Measurements from ENCODE around the gene FCSK.

FCSK gene

GRCh38 chr16:70437582-70438557 lies 16.5 kb upstream of the FCSK start (continued):
- TF ChIP-seq ZNF664 (tag by site-specific recombination; IDR thresholded peaks at IDR 0.05) (no peak), ZBTB17 (tag by site-specific recombination; IDR thresholded peaks at IDR 0.05) (peak; percentile 66), TSHZ1 (tag by site-specific recombination; IDR thresholded peaks at IDR 0.05; ENCODE audit: borderline replicate concordance) (no peak), SP2 (tag by site-specific recombination; IDR thresholded peaks at IDR 0.05) (peak; percentile 41), ZNF354C (tag by site-specific recombination; IDR thresholded peaks at IDR 0.05; ENCODE audit: borderline replicate concordance, low read depth) (no peak), SCRT2 (tag by site-specific recombination; IDR thresholded peaks at IDR 0.05) (no peak), ZNF132 (tag by site-specific recombination; IDR thresholded peaks at IDR 0.05; ENCODE audit: borderline replicate concordance) (no peak), ZNF155 (tag by site-specific recombination; IDR thresholded peaks at IDR 0.05) (no peak), ZNF133 (tag by site-specific recombination; IDR thresholded peaks at IDR 0.05) (0 out of 2 replicates have a peak, but pooled peaks have one; percentile 13), YY2 (tag by site-specific recombination; IDR thresholded peaks at IDR 0.05) (no peak)

GRCh38 chr16:70438585-70438968 lies 15.8 kb upstream of the FCSK start:
- Histone ChIP-seq H3K36me3 (ENCODE audit: control insufficient read depth in 2 of 2, insufficient read depth in 1 of 2, low read length in 2 of 2) (peaks cover 0 to 13% of the 10 kb centered on the region in 2 experiments; a peak in 1 of 3 replicates), H3K9me3 (ENCODE audit: control insufficient read depth, insufficient read depth, low read depth, low read length) (no peaks in the 10 kb centered on the region), H3K4me1 (ENCODE audit: control insufficient read depth, insufficient read depth, low read length) (peaks cover 7% of the 10 kb centered on the region), H3K4me3 (ENCODE audit: low read depth, low read length) (peak overlapping the region; percentile 52), H3K27ac (ENCODE audit: extremely low read depth, low read depth, low read length) (peak overlapping the region; percentile 71; the same call in 1 of the 2 replicates)
- CTCF ChIA-PET: interaction anchor here (1.0 to 2.2 kb wide), 2 partner anchors 15 to 44 kb away, joined by 3 to 9 read pairs; partner anchors contain the start of gene FCSK
- POLR2A ChIA-PET: interaction anchor here (0.5 to 6.0 kb wide), 9 partner anchors 8 to 58 kb away, joined by 3 to 31 read pairs (median 4); partner anchors contain the start of gene FCSK
- TF ChIP-seq ZNF449 (tag by site-specific recombination; IDR thresholded peaks at IDR 0.05) (no peak), GFI1B (tag by site-specific recombination; IDR thresholded peaks at IDR 0.05) (no peak), ZNF274 (IDR thresholded peaks at IDR 0.05; ENCODE audit: low read length) (no peak), ZNF274 (tag by site-specific recombination; IDR thresholded peaks at IDR 0.05; ENCODE audit: borderline replicate concordance) (no peak), ZBTB20 (tag by site-specific recombination; IDR thresholded peaks at IDR 0.05) (no peak), INSM2 (tag by site-specific recombination; IDR thresholded peaks at IDR 0.05) (no peak), ZNF830 (tag by site-specific recombination; IDR thresholded peaks at IDR 0.05; ENCODE audit: low read depth) (no peak), SALL2 (tag by site-specific recombination; IDR thresholded peaks at IDR 0.05; ENCODE audit: borderline replicate concordance) (no peak), ZBTB17 (tag by site-specific recombination; IDR thresholded peaks at IDR 0.05) (no peak), ATF2 (tag by site-specific recombination; IDR thresholded peaks at IDR 0.05; ENCODE audit: low read depth) (no peak), ZNF248 (tag by site-specific recombination; IDR thresholded peaks at IDR 0.05) (no peak), KLF16 (tag by site-specific recombination; IDR thresholded peaks at IDR 0.05) (no peak), ZNF621 (tag by site-specific recombination; IDR thresholded peaks at IDR 0.05) (no peak), ZNF157 (tag by site-specific recombination; IDR thresholded peaks at IDR 0.05) (no peak), SCRT1 (tag by site-specific recombination; IDR thresholded peaks at IDR 0.05; ENCODE audit: borderline replicate concordance) (no peak), SETDB1 (IDR thresholded peaks at IDR 0.05; ENCODE audit: insufficient read length, low read length) (no peak), ZNF239 (tag by site-specific recombination; IDR thresholded peaks at IDR 0.05) (no peak), ZSCAN4 (tag by site-specific recombination; IDR thresholded peaks at IDR 0.05) (no peak)

Data from HEK293 (cell line).